Mammary epithelial cell (primary cell): ENCODE data around the gene TENM4.

ENCODE experiments used
- EZH2 ChIP-seq: IDR thresholded peaks from 2 replicates; pipeline ENCODE4 v1.6.1; 2012; ENCODE audit warnings: low read length, inconsistent platforms, borderline replicate concordance
- TF ChIP-seq, protein P1 (sequence below), 2 donors: IDR thresholded peaks in 1 of 2; conservative IDR thresholded peaks in 1 of 2; 2 replicates each; pipeline ENCODE4 v1.5.1; 2011 to 2012; ENCODE audit warnings: inconsistent platforms in 2 of 2, low read length in 2 of 2, mild to moderate bottlenecking in 2 of 2, control low read depth in 1 of 2, low read depth in 1 of 2; ENCODE audit not compliant: insufficient read depth in 1 of 2; ENCODE audit errors: extremely low read depth in 1 of 2

DNA sequence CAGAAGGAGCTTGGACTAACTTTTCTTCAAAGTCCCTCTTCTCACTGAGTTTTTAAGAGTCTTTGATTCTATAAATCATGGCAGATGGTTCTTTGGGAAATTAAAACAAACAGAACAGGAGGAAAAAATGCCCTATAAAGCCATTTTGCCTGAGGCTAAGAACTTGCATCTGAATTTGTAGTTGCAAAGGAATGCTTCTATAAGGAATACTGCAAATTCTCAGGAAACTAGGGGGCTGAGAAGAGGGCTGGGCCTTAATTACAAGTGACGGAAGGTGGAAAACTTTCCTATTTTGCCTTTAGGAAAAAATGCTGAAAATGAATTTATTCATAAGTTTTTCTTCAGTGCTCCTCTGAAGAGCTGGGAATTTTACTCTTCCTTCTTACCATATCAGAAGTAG lies 776.2 kb downstream of the TENM4 start:
- TF ChIP-seq, protein P1, sequence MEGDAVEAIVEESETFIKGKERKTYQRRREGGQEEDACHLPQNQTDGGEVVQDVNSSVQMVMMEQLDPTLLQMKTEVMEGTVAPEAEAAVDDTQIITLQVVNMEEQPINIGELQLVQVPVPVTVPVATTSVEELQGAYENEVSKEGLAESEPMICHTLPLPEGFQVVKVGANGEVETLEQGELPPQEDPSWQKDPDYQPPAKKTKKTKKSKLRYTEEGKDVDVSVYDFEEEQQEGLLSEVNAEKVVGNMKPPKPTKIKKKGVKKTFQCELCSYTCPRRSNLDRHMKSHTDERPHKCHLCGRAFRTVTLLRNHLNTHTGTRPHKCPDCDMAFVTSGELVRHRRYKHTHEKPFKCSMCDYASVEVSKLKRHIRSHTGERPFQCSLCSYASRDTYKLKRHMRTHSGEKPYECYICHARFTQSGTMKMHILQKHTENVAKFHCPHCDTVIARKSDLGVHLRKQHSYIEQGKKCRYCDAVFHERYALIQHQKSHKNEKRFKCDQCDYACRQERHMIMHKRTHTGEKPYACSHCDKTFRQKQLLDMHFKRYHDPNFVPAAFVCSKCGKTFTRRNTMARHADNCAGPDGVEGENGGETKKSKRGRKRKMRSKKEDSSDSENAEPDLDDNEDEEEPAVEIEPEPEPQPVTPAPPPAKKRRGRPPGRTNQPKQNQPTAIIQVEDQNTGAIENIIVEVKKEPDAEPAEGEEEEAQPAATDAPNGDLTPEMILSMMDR (conservative IDR thresholded peaks at IDR 0.05 in 1 of 2, IDR thresholded peaks at IDR 0.05 in 1 of 2; ENCODE audit: extremely low read depth in 1 of 2, insufficient read depth in 1 of 2, low read depth in 1 of 2, low read length in 2 of 2): no peak
- TF ChIP-seq EZH2: no peak
